Activated gamma-delta T cell treated with anti-CD3 and anti-CD28 coated beads, Interleukin-2, amount 50 U/mL, for 16 hours (primary cell): ENCODE data around the gene EEF1AKMT4.
"Not testable (repeated sequence)": the region's sequence is repeated elsewhere in the genome, so short reads cannot be mapped to it uniquely, and the experiment has no call there.

Experiments used
- DNase-seq: peaks from one replicate; pipeline ENCODE4 v3.0.0-alpha.2; 2020; ENCODE audit warnings: low read depth

The EEF1AKMT4 gene

GRCh38 chr3:184259878-184260723, 10.6 kb downstream of the EEF1AKMT4 start:
- DNase-seq: no peak

- no peak for DNase-seq
Measured at GRCh38 chr3:184260724-184261269, 11.3 kb downstream of the EEF1AKMT4 start.

- DNase-seq: peak; percentile 36
Measured at GRCh38 chr3:184261270-184261853, 11.9 kb downstream of the EEF1AKMT4 start, which contains the start of gene CAMK2N2. TSS of gene CAMK2N2 (minus strand) at chr3:184261553. CDS start at chr3:184261285, 268 bp downstream.

GRCh38 chr3:184261854-184262763, 12.6 kb downstream of the EEF1AKMT4 start:
- no peak for DNase-seq

- DNase-seq: no peak
Measured at GRCh38 chr3:184262764-184263179, 13.3 kb downstream of the EEF1AKMT4 start.

- not testable (repeated sequence) for DNase-seq
Measured at GRCh38 chr3:184267249-184267648, 17.8 kb downstream of the EEF1AKMT4 start.

GRCh38 chr3:184272269-184272668, 22.8 kb downstream of the EEF1AKMT4 start:
- DNase-seq: no peak

- no peak for DNase-seq
Measured at GRCh38 chr3:184275381-184275701, 25.9 kb downstream of the EEF1AKMT4 start.

GRCh38 chr3:184275961-184276910, 26.8 kb downstream of the EEF1AKMT4 start, which contains the start of gene ECE2:
TSS of gene ECE2 (plus strand) at chr3:184276022. CDS start at chr3:184276154, 132 bp downstream.
- no peak for DNase-seq

- DNase-seq: no peak
Measured at GRCh38 chr3:184277366-184277765, 27.9 kb downstream of the EEF1AKMT4 start.

- DNase-seq: no peak
Measured at GRCh38 chr3:184282941-184283340, 33.5 kb downstream of the EEF1AKMT4 start.

GRCh38 chr3:184283681-184284080, 34.2 kb downstream of the EEF1AKMT4 start:
- DNase-seq: no peak

- DNase-seq: no peak
Measured at GRCh38 chr3:184284696-184285095, 35.2 kb downstream of the EEF1AKMT4 start.

GRCh38 chr3:184289426-184289938, 40.0 kb downstream of the EEF1AKMT4 start:
- DNase-seq: peak; percentile 43

- no peak for DNase-seq
Measured at GRCh38 chr3:184290331-184290730, 40.9 kb downstream of the EEF1AKMT4 start.

GRCh38 chr3:184291044-184291737, 41.7 kb downstream of the EEF1AKMT4 start:
- no peak for DNase-seq

GRCh38 chr3:184291738-184292445, 42.4 kb downstream of the EEF1AKMT4 start:
- DNase-seq: no peak

- no peak for DNase-seq
Measured at GRCh38 chr3:184295771-184296170, 46.3 kb downstream of the EEF1AKMT4 start.

GRCh38 chr3:184296616-184297015, 47.1 kb downstream of the EEF1AKMT4 start:
- DNase-seq: no peak
